ENCODE data around the gene TECTB. TPM values are rescaled to one million over a fixed set of nuclear protein-coding genes. Genes with fewer than 3 reads are reported as not detected.

The TECTB gene
- total and polyA plus RNA-seq, 12 donors, result not detected

DNA sequence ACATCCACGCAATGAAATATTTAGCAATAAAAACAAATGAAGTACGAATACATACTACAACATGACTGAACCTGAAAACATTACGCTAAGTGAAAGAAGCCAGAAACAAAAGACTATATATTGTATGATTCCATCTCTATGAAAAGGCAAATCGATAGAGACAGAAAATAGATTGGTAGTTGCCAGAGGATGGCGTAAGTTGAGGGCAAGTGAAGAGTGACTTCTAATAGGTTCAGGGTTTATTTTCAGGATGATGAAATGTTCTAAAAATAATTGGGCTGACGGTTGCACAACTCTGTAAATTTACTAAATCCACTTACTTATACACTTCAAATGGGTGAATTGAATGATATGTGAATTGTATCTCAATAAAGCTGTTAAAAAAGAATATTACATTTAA is 39.5 kb upstream of the TECTB start:
- H3K27ac ChIP-seq, result no peak overlapping the region
- DNase-seq, result no peak
- TF ChIP-seq, protein P1, sequence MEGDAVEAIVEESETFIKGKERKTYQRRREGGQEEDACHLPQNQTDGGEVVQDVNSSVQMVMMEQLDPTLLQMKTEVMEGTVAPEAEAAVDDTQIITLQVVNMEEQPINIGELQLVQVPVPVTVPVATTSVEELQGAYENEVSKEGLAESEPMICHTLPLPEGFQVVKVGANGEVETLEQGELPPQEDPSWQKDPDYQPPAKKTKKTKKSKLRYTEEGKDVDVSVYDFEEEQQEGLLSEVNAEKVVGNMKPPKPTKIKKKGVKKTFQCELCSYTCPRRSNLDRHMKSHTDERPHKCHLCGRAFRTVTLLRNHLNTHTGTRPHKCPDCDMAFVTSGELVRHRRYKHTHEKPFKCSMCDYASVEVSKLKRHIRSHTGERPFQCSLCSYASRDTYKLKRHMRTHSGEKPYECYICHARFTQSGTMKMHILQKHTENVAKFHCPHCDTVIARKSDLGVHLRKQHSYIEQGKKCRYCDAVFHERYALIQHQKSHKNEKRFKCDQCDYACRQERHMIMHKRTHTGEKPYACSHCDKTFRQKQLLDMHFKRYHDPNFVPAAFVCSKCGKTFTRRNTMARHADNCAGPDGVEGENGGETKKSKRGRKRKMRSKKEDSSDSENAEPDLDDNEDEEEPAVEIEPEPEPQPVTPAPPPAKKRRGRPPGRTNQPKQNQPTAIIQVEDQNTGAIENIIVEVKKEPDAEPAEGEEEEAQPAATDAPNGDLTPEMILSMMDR (IDR thresholded peaks at IDR 0.05), result no peak
- WGBS, 2 donors, result 80 to 87% methylated on average over 6 of the region's 6 CpGs
- no peaks in the 10 kb centered on the region for H3K27me3 ChIP-seq
- H3K4me3 ChIP-seq, result no peak overlapping the region
- H3K4me1 ChIP-seq, result no peaks in the 10 kb centered on the region
- H3K9me3 ChIP-seq, result peaks cover 0 to 27% (median 3%) of the 10 kb centered on the region in 11 donors
- no peak for ATAC-seq
- intact Hi-C loops (cut with DNase I), result no loop called here
- no peaks in the 10 kb centered on the region for H3K36me3 ChIP-seq

DNA sequence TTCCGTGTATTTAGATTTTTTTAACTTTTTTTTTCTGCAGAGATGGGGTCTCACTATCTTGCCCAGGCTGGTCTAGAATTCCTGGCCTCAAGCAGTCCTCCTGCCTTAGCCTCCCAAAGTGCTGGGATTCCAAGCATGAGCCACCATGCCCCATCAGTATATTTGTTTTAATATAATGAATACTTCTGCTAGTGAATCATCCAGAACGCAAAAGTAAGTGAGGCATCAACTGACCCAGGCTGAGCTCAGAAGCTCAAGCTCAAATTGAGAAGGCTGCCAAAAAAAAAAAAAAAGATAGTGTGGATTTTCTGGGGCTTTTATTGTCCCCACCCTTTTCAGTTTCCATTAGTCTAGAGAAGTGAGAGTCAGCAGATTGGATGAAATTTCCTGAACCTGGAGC is 39.0 kb upstream of the TECTB start:
- DNase-seq (no peak), ATAC-seq (no peak)
- H3K36me3 ChIP-seq, result no peaks in the 10 kb centered on the region
- H3K27ac ChIP-seq, result no peak overlapping the region
- no peaks in the 10 kb centered on the region for H3K27me3 ChIP-seq
- H3K9me3 ChIP-seq, result peaks cover 0 to 27% (median 3%) of the 10 kb centered on the region in 11 donors
- WGBS, 2 donors, result 91 to 98% methylated on average over 2 of the region's 2 CpGs
- no peak overlapping the region for H3K4me3 ChIP-seq
- no peaks in the 10 kb centered on the region for H3K4me1 ChIP-seq
- intact Hi-C loops (cut with DNase I), result no loop called here
- TF ChIP-seq, protein P1 (IDR thresholded peaks at IDR 0.05), result no peak

DNA sequence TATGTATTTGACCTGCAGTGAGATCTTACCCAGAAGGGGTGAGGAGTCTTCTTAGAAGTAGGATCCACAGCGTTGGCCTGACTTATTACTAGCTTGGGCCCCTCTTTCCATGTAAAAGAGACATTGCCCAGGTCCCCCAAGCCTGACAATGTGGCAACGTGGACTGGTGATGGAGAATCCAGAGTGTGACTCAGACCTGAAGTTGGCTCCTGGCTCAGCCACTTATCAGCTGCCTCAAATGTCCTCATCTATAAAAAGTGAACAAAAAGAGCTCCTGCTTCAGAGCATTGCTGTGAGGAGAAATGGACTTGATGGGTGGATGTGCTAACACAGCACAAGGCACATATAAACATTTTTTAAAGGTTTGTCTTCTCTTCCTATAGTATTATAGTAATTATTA is 35.4 kb upstream of the TECTB start:
- ATAC-seq (peak in 1 of 8 donors; percentile 64), DNase-seq (no peak)
- no peaks in the 10 kb centered on the region for H3K36me3 ChIP-seq
- no peaks in the 10 kb centered on the region for H3K4me1 ChIP-seq
- peaks cover 0 to 32% (median 4%) of the 10 kb centered on the region in 11 donors for H3K9me3 ChIP-seq
- intact Hi-C loops (cut with DNase I), result no loop called here
- WGBS, 2 donors, result 41 to 45% methylated on average over 2 of the region's 2 CpGs
- no peak overlapping the region for H3K4me3 ChIP-seq
- H3K27ac ChIP-seq, result no peak overlapping the region
- H3K27me3 ChIP-seq, result no peaks in the 10 kb centered on the region
- TF ChIP-seq, protein P1 (IDR thresholded peaks at IDR 0.05), result no peak

DNA sequence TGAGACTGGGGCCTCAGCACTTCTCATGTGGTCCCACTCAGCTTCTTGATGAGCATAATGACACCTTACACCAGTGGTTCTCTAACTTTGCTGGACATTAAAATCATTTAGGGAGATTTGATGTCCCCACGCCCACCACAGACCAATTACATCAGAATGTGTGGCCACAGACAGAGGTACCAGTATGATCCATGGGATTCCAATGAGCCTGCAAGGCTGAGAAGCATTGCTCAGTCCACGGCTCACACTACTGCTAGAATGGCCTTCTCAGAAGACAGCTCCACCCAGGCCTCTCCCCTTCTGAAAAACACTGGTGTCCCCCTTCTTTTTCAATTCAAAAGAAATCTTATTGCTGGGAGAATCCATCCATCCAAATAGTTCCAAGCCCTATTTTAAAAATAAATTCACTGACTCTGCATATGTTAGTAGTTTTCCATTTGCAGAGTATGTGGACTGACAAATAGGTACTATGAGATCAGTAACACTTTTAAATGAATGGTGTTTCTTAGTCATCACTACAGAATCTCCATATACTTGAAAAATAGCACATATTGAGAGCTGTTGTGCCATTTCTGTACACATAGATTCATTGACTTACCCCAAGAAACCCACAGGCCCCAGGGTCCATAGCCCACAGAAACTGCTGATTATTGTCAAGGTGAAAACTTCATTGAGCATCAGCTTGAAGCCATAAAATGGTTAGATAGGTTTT is 34.5 kb upstream of the TECTB start:
- WGBS, 2 donors, result 82 to 83% methylated on average over 2 of the region's 2 CpGs
- H3K36me3 ChIP-seq, result no peaks in the 10 kb centered on the region

More for the DNA sequence above, 34.5 kb upstream of the TECTB start:
- Histone ChIP-seq H3K4me1 (no peaks in the 10 kb centered on the region), H3K4me3 (no peak overlapping the region), H3K9me3 (peaks cover 0 to 33% (median 4%) of the 10 kb centered on the region in 11 donors), H3K27me3 (no peaks in the 10 kb centered on the region), H3K27ac (no peak overlapping the region)
- ATAC-seq (no peak), DNase-seq (no peak)
- intact Hi-C loops (cut with DNase I), result no loop called here
- TF ChIP-seq, protein P1 (IDR thresholded peaks at IDR 0.05), result no peak
